Neural cell (in vitro differentiated cells): ENCODE results near the gene COTL1. TPM values are rescaled to one million over a fixed set of nuclear protein-coding genes. Genes with fewer than 3 reads are reported as not detected.

Experiments used
- H2AFZ ChIP-seq: fragments of 200-600, 300-800 bp; sonication (generic), shearing (Covaris generic); 2 replicates; pipeline ENCODE4 v1.6.0; 2014; ENCODE audit warnings: low read depth, mild to moderate bottlenecking, antibody characterized with exemption, low read length, moderate library complexity
- H3F3A ChIP-seq: fragments of 200-600 bp; shearing (Covaris generic); 2 replicates; pipeline ENCODE4 v1.6.1; 2016; ENCODE audit warnings: mild to moderate bottlenecking, moderate library complexity, mixed read lengths, antibody characterized with exemption, low read length; ENCODE audit not compliant: insufficient read depth, poor library complexity, severe bottlenecking
- H3K27ac ChIP-seq: fragments of 200-600, 300-800 bp; sonication (generic), shearing (Covaris generic); 2 replicates; pipeline ENCODE4 v1.5.1; 2014; ENCODE audit warnings: mild to moderate bottlenecking, low read length, moderate library complexity
- H3K27me3 ChIP-seq: fragments of 300-800, 200-600 bp; sonication (generic), shearing (Covaris generic); 2 replicates; pipeline ENCODE4 v1.6.0; 2014; ENCODE audit warnings: mild to moderate bottlenecking, low read depth, low read length, moderate library complexity; ENCODE audit not compliant: insufficient read depth
- H3K36me3 ChIP-seq: fragments of 300-800, 200-600 bp; sonication (generic), shearing (Covaris generic); 2 replicates; pipeline ENCODE4 v1.5.1; 2014; ENCODE audit warnings: mild to moderate bottlenecking, antibody characterized with exemption, low read length, moderate library complexity; ENCODE audit not compliant: insufficient read depth
- H3K4me2 ChIP-seq: fragments of 300-800, 200-600 bp; sonication (generic), shearing (Covaris generic); 2 replicates; pipeline ENCODE4 v1.6.0; 2014; ENCODE audit warnings: mild to moderate bottlenecking, low read length
- H3K4me3 ChIP-seq: fragments of 300-800, 200-600 bp; sonication (generic), shearing (Covaris generic); 2 replicates; pipeline ENCODE4 v1.5.1; 2014; ENCODE audit warnings: mild to moderate bottlenecking, low read length, moderate library complexity
- H3K79me2 ChIP-seq: fragments of 200-600 bp; shearing (Covaris generic); replicated peaks from 2 replicates; pipeline ENCODE4 v1.6.0; 2014; ENCODE audit warnings: mild to moderate bottlenecking, low read length, moderate library complexity; ENCODE audit not compliant: insufficient read depth
- H3K9ac ChIP-seq: fragments of 300-800, 200-600 bp; sonication (generic), shearing (Covaris generic); 2 replicates; pipeline ENCODE4 v1.6.1; 2016; ENCODE audit warnings: mild to moderate bottlenecking, low read length, mixed read lengths
- H3K9me2 ChIP-seq: fragments of 200-600 bp; shearing (Covaris generic); 2 replicates; pipeline ENCODE4 v1.6.1; 2016; ENCODE audit warnings: mild to moderate bottlenecking, low read length, mixed read lengths; ENCODE audit not compliant: insufficient read depth
- H3K9me3 ChIP-seq: fragments of 200-600, 300-800 bp; sonication (generic), shearing (Covaris generic); 2 replicates; pipeline ENCODE4 v1.6.1; 2016; ENCODE audit warnings: mild to moderate bottlenecking, mixed run types, low read length, moderate library complexity, mixed read lengths
- H4K20me1 ChIP-seq: fragments of 200-600 bp; shearing (Covaris generic); 2 replicates; pipeline ENCODE4 v1.6.1; 2016; ENCODE audit warnings: mild to moderate bottlenecking, mixed run types; ENCODE audit not compliant: insufficient read depth
- EP300 ChIP-seq: fragments of 450-650 bp; conservative IDR thresholded peaks from 2 replicates; pipeline ENCODE4 v1.6.1; 2014; ENCODE audit warnings: antibody characterized with exemption, mild to moderate bottlenecking, moderate library complexity; ENCODE audit not compliant: poor library complexity, severe bottlenecking
- EZH2 ChIP-seq: fragments of 200-600, 300-800 bp; shearing (Covaris generic), sonication (generic); IDR thresholded peaks from 2 replicates; pipeline ENCODE4 v1.6.1; 2014; ENCODE audit warnings: antibody characterized with exemption, low read length, borderline replicate concordance, mild to moderate bottlenecking; ENCODE audit not compliant: insufficient read depth, poor library complexity, severe bottlenecking
- MXI1 ChIP-seq: fragments of 450-650 bp; conservative IDR thresholded peaks from 2 replicates; pipeline ENCODE4 v1.6.1; 2014; ENCODE audit warnings: antibody characterized with exemption, mild to moderate bottlenecking; ENCODE audit not compliant: poor library complexity, severe bottlenecking
- POLR2AphosphoS5 ChIP-seq: IDR thresholded peaks from 2 replicates; pipeline ENCODE4 v1.6.1; 2012
- RAD21 ChIP-seq: fragments of 450-650 bp; conservative IDR thresholded peaks from 2 replicates; pipeline ENCODE4 v1.6.1; 2014; ENCODE audit warnings: antibody characterized with exemption, mild to moderate bottlenecking, moderate library complexity
- SMC3 ChIP-seq: fragments of 450-650 bp; conservative IDR thresholded peaks from 2 replicates; pipeline ENCODE4 v1.6.1; 2014; ENCODE audit warnings: antibody characterized with exemption, mild to moderate bottlenecking, moderate library complexity; ENCODE audit not compliant: poor library complexity
- TAF1 ChIP-seq: IDR thresholded peaks from 2 replicates; pipeline ENCODE4 v1.6.1; 2012; ENCODE audit warnings: low read depth
- polyA plus RNA-seq: library from polyadenylated mRNA; depleted of rRNA; stranded (reverse); fragments of >200 nt; gene quantifications from 2 replicates; pipeline ENCODE4 v1.2.3, GENCODE V29; 2014
- TF ChIP-seq, protein P1 (sequence below): fragments of 450-650 bp; IDR thresholded peaks from 2 replicates; pipeline ENCODE4 v1.5.1; 2014; ENCODE audit warnings: antibody characterized with exemption, mild to moderate bottlenecking, moderate library complexity; ENCODE audit not compliant: poor library complexity, severe bottlenecking
- TF ChIP-seq, protein P2 (sequence below): IDR thresholded peaks from 2 replicates; pipeline ENCODE4 v1.6.1; 2012; ENCODE audit warnings: borderline replicate concordance

COTL1 gene
- polyA plus RNA-seq, 1 donor from 2014 or later = 86.6 TPM

DNA sequence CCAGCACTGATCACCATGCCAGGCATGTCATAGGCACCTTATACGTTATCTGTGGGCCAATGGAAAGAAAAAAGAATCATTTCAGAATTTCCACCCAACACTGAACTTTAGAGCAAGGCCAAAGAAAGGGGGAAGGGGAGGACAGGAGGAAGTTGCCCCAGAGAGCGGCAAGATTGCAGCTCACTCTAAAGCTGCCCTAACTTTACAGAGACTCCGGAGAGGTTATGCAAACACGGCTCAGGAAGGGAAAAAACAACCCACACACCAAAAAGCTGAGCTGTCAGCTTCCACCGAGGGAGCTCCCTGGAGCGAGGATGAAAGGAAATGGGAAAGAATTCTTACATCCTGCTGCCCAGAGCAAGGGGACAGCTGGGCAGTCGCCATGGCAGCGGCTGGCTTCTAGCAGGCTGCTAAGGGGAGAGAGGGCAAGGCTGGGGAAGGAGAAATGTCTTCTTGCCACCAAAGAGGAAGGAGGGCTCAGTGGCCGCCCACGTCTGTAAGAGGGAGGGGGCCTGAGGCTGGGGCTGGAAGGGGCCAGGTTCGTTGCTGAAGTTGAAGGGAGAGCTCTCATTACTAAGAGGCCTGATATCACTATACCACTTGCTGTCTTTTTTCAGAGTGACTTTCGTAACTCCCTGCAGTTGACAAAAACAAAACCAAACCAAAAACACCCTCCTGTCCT, 18.2 kb downstream of the COTL1 start:
- no peaks in the 10 kb centered on the region for H3K36me3 ChIP-seq
- peak overlapping the region; percentile 44 for H3K4me3 ChIP-seq
- peak overlapping the region; percentile 19 for H3K4me2 ChIP-seq
- peak overlapping the region; percentile 26 for H3K9ac ChIP-seq
- no peak overlapping the region for H2AFZ ChIP-seq
- no peak overlapping the region for H3K27ac ChIP-seq
- TF ChIP-seq POLR2AphosphoS5 (no peak), EP300 (no peak), EZH2 (no peak), RAD21 (no peak), MXI1 (no peak), TAF1 (no peak), SMC3 (no peak)
- TF ChIP-seq, protein P1, sequence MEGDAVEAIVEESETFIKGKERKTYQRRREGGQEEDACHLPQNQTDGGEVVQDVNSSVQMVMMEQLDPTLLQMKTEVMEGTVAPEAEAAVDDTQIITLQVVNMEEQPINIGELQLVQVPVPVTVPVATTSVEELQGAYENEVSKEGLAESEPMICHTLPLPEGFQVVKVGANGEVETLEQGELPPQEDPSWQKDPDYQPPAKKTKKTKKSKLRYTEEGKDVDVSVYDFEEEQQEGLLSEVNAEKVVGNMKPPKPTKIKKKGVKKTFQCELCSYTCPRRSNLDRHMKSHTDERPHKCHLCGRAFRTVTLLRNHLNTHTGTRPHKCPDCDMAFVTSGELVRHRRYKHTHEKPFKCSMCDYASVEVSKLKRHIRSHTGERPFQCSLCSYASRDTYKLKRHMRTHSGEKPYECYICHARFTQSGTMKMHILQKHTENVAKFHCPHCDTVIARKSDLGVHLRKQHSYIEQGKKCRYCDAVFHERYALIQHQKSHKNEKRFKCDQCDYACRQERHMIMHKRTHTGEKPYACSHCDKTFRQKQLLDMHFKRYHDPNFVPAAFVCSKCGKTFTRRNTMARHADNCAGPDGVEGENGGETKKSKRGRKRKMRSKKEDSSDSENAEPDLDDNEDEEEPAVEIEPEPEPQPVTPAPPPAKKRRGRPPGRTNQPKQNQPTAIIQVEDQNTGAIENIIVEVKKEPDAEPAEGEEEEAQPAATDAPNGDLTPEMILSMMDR = no peak
- TF ChIP-seq, protein P2, sequence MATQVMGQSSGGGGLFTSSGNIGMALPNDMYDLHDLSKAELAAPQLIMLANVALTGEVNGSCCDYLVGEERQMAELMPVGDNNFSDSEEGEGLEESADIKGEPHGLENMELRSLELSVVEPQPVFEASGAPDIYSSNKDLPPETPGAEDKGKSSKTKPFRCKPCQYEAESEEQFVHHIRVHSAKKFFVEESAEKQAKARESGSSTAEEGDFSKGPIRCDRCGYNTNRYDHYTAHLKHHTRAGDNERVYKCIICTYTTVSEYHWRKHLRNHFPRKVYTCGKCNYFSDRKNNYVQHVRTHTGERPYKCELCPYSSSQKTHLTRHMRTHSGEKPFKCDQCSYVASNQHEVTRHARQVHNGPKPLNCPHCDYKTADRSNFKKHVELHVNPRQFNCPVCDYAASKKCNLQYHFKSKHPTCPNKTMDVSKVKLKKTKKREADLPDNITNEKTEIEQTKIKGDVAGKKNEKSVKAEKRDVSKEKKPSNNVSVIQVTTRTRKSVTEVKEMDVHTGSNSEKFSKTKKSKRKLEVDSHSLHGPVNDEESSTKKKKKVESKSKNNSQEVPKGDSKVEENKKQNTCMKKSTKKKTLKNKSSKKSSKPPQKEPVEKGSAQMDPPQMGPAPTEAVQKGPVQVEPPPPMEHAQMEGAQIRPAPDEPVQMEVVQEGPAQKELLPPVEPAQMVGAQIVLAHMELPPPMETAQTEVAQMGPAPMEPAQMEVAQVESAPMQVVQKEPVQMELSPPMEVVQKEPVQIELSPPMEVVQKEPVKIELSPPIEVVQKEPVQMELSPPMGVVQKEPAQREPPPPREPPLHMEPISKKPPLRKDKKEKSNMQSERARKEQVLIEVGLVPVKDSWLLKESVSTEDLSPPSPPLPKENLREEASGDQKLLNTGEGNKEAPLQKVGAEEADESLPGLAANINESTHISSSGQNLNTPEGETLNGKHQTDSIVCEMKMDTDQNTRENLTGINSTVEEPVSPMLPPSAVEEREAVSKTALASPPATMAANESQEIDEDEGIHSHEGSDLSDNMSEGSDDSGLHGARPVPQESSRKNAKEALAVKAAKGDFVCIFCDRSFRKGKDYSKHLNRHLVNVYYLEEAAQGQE = no peak
- no peaks in the 10 kb centered on the region for H3K9me3 ChIP-seq
- H4K20me1 ChIP-seq = no peaks in the 10 kb centered on the region
- no peaks in the 10 kb centered on the region for H3K27me3 ChIP-seq
- H3K79me2 ChIP-seq = peaks cover 3% of the 10 kb centered on the region
- no peaks in the 10 kb centered on the region for H3F3A ChIP-seq
- no peaks in the 10 kb centered on the region for H3K9me2 ChIP-seq

DNA sequence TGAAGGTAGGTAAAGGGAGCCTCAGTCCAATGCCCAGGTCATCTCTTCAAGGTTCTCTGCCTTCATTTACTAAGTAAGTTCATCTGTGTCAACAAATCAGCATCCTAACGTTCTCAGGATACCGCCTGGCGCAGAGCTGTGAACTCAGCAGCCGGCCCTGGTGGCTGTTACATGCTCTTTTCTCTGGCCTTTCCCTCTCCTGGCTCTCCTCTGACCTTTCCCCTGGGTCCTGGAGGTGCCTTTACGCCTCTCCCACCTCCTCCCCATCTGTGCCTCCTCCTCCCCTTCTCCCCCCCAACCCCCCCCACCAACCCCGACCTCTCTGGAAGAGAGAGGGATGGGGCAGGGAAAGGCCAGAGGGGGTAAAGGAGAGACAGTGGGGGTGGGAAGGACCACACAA, 19.5 kb downstream of the COTL1 start:
- no peak overlapping the region for H2AFZ ChIP-seq
- H3K9me2 ChIP-seq = no peaks in the 10 kb centered on the region
- no peak overlapping the region for H3K4me2 ChIP-seq
- no peaks in the 10 kb centered on the region for H3K27me3 ChIP-seq
- H3K9me3 ChIP-seq = no peaks in the 10 kb centered on the region
- TF ChIP-seq, protein P2 = no peak
- TF ChIP-seq EZH2 = no peak
- TF ChIP-seq POLR2AphosphoS5 = no peak
- no peak for TF ChIP-seq TAF1
- TF ChIP-seq SMC3 = no peak
- no peak for TF ChIP-seq EP300
- no peak for TF ChIP-seq MXI1
- TF ChIP-seq, protein P1 = no peak
- TF ChIP-seq RAD21 = no peak
- H3F3A ChIP-seq = no peaks in the 10 kb centered on the region
- H4K20me1 ChIP-seq = no peaks in the 10 kb centered on the region
- H3K9ac ChIP-seq = peak overlapping the region; percentile 5
- no peak overlapping the region for H3K4me3 ChIP-seq
- no peak overlapping the region for H3K27ac ChIP-seq
- no peaks in the 10 kb centered on the region for H3K36me3 ChIP-seq
- no peaks in the 10 kb centered on the region for H3K79me2 ChIP-seq
